Stimulated activated naive B cell treated with anti-CD40 and anti-IgM and Interleukin-4, amounts not matched to agents 10 μg/mL and 1 μg/mL and 100 μg/mL, for 72 hours (primary cell): ENCODE data around the gene PANK3.

Experiments used
- ATAC-seq, 2 donors: fragments of 150-1000 bp; cut with Tn5 transposase; replicated peaks; 2 replicates each; pipeline ENCODE4 v1.10.0; 2021; ENCODE audit warnings: moderate library complexity in 1 of 2
- DNase-seq: peaks from one replicate; pipeline ENCODE4 v3.0.0; 2021
- H3K27ac Mint-ChIP-seq: one replicate; pipeline ENCODE4 v1.8.0; 2022; ENCODE audit warnings: mild to moderate bottlenecking, mixed read lengths
- H3K27me3 Mint-ChIP-seq, 2 donors: one replicate each; pipeline ENCODE4 v1.8.0; 2022; ENCODE audit warnings: mixed read lengths in 2 of 2
- H3K36me3 Mint-ChIP-seq, 2 donors: one replicate each; pipeline ENCODE4 v1.8.0; 2022; ENCODE audit warnings: mixed read lengths in 2 of 2, mild to moderate bottlenecking in 1 of 2
- H3K4me1 Mint-ChIP-seq, 2 donors: one replicate each; pipeline ENCODE4 v1.8.0; 2022; ENCODE audit warnings: mixed read lengths in 2 of 2, mild to moderate bottlenecking in 1 of 2
- H3K4me3 Mint-ChIP-seq, 2 donors: one replicate each; pipeline ENCODE4 v1.8.0; 2022; ENCODE audit warnings: mild to moderate bottlenecking in 2 of 2, mixed read lengths in 2 of 2, moderate library complexity in 1 of 2
- H3K9me3 Mint-ChIP-seq, 2 donors: one replicate each; pipeline ENCODE4 v1.8.0; 2022; ENCODE audit warnings: mixed read lengths in 2 of 2, mild to moderate bottlenecking in 1 of 2

The PANK3 gene

DNA sequence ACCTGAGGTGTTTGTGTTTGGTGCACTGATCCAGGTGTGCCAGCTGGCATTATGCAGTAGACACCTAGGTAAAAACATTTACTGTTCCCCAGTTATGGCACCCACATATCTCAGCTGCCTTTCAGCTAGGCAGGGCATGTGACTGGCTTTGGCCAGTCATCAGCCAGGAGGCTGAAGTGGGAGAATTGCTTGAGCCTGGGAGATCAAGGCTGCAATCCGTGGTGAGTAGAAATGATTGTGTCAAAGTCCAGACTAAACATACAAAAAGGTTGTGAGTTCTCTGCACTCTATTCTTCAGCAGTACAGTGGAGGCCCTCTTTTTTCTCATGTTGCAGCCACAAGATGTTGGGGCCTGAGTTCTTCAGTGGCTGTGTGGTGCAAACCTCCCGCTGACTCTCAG lies 53.3 kb downstream of the PANK3 start:
- H3K4me1 Mint-ChIP-seq: peaks cover 9 to 18% of the 10 kb centered on the region in 2 donors

DNA sequence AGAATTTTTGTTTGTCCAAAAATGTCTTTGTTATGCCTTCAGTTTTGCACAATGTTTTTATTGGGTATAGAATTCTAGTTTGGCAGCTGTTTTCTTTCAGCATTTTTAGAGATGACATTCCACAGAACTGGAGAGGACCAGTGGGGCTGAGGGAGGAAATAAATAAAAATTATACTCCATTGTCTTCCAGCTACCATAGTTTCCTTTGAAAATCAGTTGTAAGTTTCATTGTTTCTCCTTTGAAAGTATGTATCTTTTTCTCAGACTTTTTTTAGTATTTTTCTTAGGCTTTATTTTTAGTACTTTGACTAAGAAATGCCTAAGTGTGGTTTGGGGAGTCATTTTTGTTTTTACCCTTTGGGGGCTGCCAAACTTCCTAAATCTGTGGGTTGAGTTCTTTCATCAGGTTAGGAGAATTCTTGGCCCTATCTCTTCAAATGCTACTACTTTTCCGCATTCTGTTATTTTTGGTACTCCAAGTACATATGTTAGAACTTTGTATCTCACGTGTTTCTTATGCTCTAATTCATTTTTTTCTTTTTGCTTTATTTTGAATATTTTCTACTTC lies 65.2 kb downstream of the PANK3 start:
- Mint-ChIP-seq H3K9me3 (peaks cover 5 to 6% of the 10 kb centered on the region in 2 donors), H3K27me3 (no peaks in the 10 kb centered on the region), H3K36me3 (peaks cover 64 to 88% of the 10 kb centered on the region in 2 donors), H3K4me3 (no peak overlapping the region), H3K4me1 (no peaks in the 10 kb centered on the region), H3K27ac (no peak overlapping the region)
- DNase-seq (no peak), ATAC-seq (no peak)

More for the DNA sequence above, 53.3 kb downstream of the PANK3 start:
- no peak for DNase-seq
- Mint-ChIP-seq H3K27me3 (peaks cover 27 to 30% of the 10 kb centered on the region in 2 donors), H3K4me3 (no peak overlapping the region), H3K36me3 (peaks cover 7 to 24% of the 10 kb centered on the region in 2 donors), H3K9me3 (peaks cover 0 to 7% of the 10 kb centered on the region in 2 donors), H3K27ac (no peak overlapping the region)
- ATAC-seq: no peak

DNA sequence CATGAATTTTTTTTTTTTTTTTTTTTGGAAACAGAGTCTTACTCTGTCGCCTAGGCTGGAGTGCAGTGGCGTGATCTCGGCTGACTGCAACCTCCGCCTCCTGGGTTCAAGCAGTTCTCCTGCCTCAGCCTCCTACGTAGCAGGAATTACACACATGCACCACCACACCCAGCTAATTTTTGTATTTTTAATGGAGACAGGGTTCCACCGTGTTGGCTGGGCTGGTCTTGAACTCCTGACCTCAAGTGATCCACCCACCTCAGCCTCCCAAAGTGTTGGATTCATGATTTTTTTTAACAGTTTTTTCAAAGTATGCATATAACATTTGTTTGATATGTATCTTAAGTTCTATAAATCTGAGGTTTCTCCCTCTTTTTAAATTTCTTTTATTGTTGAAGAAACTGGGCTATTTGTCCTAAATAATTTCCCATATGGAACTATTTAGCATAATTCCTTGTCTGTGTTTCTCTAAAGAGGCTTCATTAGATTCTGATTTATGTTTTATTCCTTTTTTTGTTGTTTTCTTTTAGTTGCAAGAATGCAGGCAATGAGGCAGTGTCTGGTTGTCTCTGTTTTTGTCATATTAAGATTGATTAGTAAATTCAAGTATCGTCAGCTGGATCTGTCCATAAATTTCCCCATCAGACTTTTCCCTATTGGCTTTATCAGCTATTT lies 76.5 kb downstream of the PANK3 start:
- Mint-ChIP-seq H3K4me3 (no peak overlapping the region), H3K27me3 (no peaks in the 10 kb centered on the region), H3K27ac (no peak overlapping the region), H3K4me1 (no peaks in the 10 kb centered on the region), H3K9me3 (no peaks in the 10 kb centered on the region), H3K36me3 (peaks cover 34 to 44% of the 10 kb centered on the region in 2 donors)
- ATAC-seq: no peak
- DNase-seq: no peak
